ENCODE data around the gene AAGAB. TPM values are rescaled to one million over a fixed set of nuclear protein-coding genes. Genes with fewer than 3 reads are reported as not detected.

AAGAB gene
- polyA plus RNA-seq, 1 donor = 31.1 TPM

Other genes starting within 250 kb of the AAGAB start
- gene SMAD3, start 189.1 kb downstream of the AAGAB start, polyA plus RNA-seq = 29.4 TPM
- gene IQCH, start 125 bp upstream of the AAGAB start, polyA plus RNA-seq = 0.97 TPM